Muscle layer of colon (tissue), 2 donors: ENCODE data around the gene ABCC3.
A peak's percentile ranks its signal among the peaks of the same experiment; 100 is the strongest.

Experiments used
- H3K27ac ChIP-seq: one replicate; pipeline ENCODE4 v1.7.0; 2013; ENCODE audit warnings: low read depth, mild to moderate bottlenecking, low read length, moderate library complexity
- H3K27me3 ChIP-seq, 2 donors: one replicate each; pipeline ENCODE4 v1.7.0; 2013; ENCODE audit warnings: low read length in 2 of 2, mild to moderate bottlenecking in 2 of 2; ENCODE audit not compliant: insufficient read depth in 2 of 2, control insufficient read depth in 1 of 2
- H3K36me3 ChIP-seq: one replicate; pipeline ENCODE4 v1.7.0; 2013; ENCODE audit warnings: mild to moderate bottlenecking, low read length; ENCODE audit not compliant: insufficient read depth
- H3K4me1 ChIP-seq: one replicate; pipeline ENCODE4 v1.7.0; 2013; ENCODE audit warnings: mild to moderate bottlenecking, low read length; ENCODE audit not compliant: insufficient read depth
- H3K4me3 ChIP-seq, 2 donors: one replicate each; pipeline ENCODE4 v1.7.0; 2013; ENCODE audit warnings: low read length in 2 of 2, low read depth in 1 of 2, mild to moderate bottlenecking in 1 of 2, moderate library complexity in 1 of 2
- H3K9ac ChIP-seq: one replicate; pipeline ENCODE4 v1.7.0; 2013; ENCODE audit warnings: low read length
- H3K9me3 ChIP-seq: one replicate; pipeline ENCODE4 v1.7.0; 2013; ENCODE audit warnings: mild to moderate bottlenecking, low read length
- donor health status: abdominal sarcoma.
- donor health status: Adenocarcinoma of cecum.

The ABCC3 gene

GRCh38 chr17:50634224-50634914 is at the start of gene ABCC3:
TSS of gene ABCC3 (plus strand) at chr17:50634881. CDS start at chr17:50634937, 56 bp downstream.
- Histone ChIP-seq H3K27me3 (peaks cover 18 to 32% of the 10 kb centered on the region in 2 donors), H3K4me1 (peaks cover 22% of the 10 kb centered on the region), H3K9ac (no peak within 1 kb of the TSS), H3K9me3 (no peaks in the 10 kb centered on the region), H3K27ac (no peak within 1 kb of the TSS), H3K36me3 (no peaks in the 10 kb centered on the region), H3K4me3 (peak within 1 kb of the TSS; percentile 16 to 26)

GRCh38 chr17:50585346-50585745 is 49.3 kb upstream of the ABCC3 start:
- H3K27ac ChIP-seq: no peak overlapping the region
- H3K9me3 ChIP-seq: no peaks in the 10 kb centered on the region
- no peak overlapping the region for H3K4me3 ChIP-seq
- no peaks in the 10 kb centered on the region for H3K36me3 ChIP-seq
- H3K4me1 ChIP-seq: peaks cover 15% of the 10 kb centered on the region
- H3K9ac ChIP-seq: no peak overlapping the region
- H3K27me3 ChIP-seq: no peaks in the 10 kb centered on the region

GRCh38 chr17:50585891-50586290 is 48.8 kb upstream of the ABCC3 start:
- H3K36me3 ChIP-seq: no peaks in the 10 kb centered on the region

GRCh38 chr17:50586421-50587247 is 48.0 kb upstream of the ABCC3 start:
- no peaks in the 10 kb centered on the region for H3K36me3 ChIP-seq
- no peak overlapping the region for H3K9ac ChIP-seq
- no peak overlapping the region for H3K4me3 ChIP-seq
- no peaks in the 10 kb centered on the region for H3K27me3 ChIP-seq
- no peaks in the 10 kb centered on the region for H3K9me3 ChIP-seq
- H3K4me1 ChIP-seq: peaks cover 15% of the 10 kb centered on the region
- no peak overlapping the region for H3K27ac ChIP-seq

More at GRCh38 chr17:50585891-50586290, 48.8 kb upstream of the ABCC3 start:
- Histone ChIP-seq H3K4me1 (peaks cover 15% of the 10 kb centered on the region), H3K9ac (no peak overlapping the region), H3K9me3 (no peaks in the 10 kb centered on the region), H3K27ac (no peak overlapping the region), H3K27me3 (no peaks in the 10 kb centered on the region), H3K4me3 (no peak overlapping the region)

GRCh38 chr17:50587571-50587970 is 47.1 kb upstream of the ABCC3 start:
- no peak overlapping the region for H3K9ac ChIP-seq
- H3K9me3 ChIP-seq: no peaks in the 10 kb centered on the region
- H3K36me3 ChIP-seq: no peaks in the 10 kb centered on the region
- no peak overlapping the region for H3K27ac ChIP-seq
- H3K4me1 ChIP-seq: peaks cover 15% of the 10 kb centered on the region
- no peak overlapping the region for H3K4me3 ChIP-seq
- no peaks in the 10 kb centered on the region for H3K27me3 ChIP-seq

- H3K4me1 ChIP-seq: peaks cover 15% of the 10 kb centered on the region
- H3K4me3 ChIP-seq: no peak overlapping the region
- H3K9ac ChIP-seq: no peak overlapping the region
- no peak overlapping the region for H3K27ac ChIP-seq
- no peaks in the 10 kb centered on the region for H3K9me3 ChIP-seq
- no peaks in the 10 kb centered on the region for H3K27me3 ChIP-seq
- no peaks in the 10 kb centered on the region for H3K36me3 ChIP-seq
These were observed 46.2 kb upstream of the ABCC3 start for GRCh38 chr17:50588391-50589049.

- no peaks in the 10 kb centered on the region for H3K27me3 ChIP-seq
- H3K36me3 ChIP-seq: no peaks in the 10 kb centered on the region
- no peak overlapping the region for H3K4me3 ChIP-seq
- no peak overlapping the region for H3K27ac ChIP-seq
- no peaks in the 10 kb centered on the region for H3K9me3 ChIP-seq
- peaks cover 15% of the 10 kb centered on the region for H3K4me1 ChIP-seq
- H3K9ac ChIP-seq: no peak overlapping the region
These were observed 45.5 kb upstream of the ABCC3 start for GRCh38 chr17:50589095-50589705.

GRCh38 chr17:50590946-50591737 is 43.5 kb upstream of the ABCC3 start:
- Histone ChIP-seq H3K9me3 (no peaks in the 10 kb centered on the region), H3K9ac (no peak overlapping the region), H3K4me3 (no peak overlapping the region), H3K27me3 (no peaks in the 10 kb centered on the region), H3K4me1 (peaks cover 15% of the 10 kb centered on the region), H3K27ac (no peak overlapping the region), H3K36me3 (no peaks in the 10 kb centered on the region)

GRCh38 chr17:50593321-50593720 is 41.4 kb upstream of the ABCC3 start:
- Histone ChIP-seq H3K27me3 (no peaks in the 10 kb centered on the region), H3K27ac (no peak overlapping the region), H3K4me1 (peaks cover 14% of the 10 kb centered on the region), H3K9ac (no peak overlapping the region), H3K36me3 (no peaks in the 10 kb centered on the region), H3K9me3 (no peaks in the 10 kb centered on the region), H3K4me3 (no peak overlapping the region)

GRCh38 chr17:50594128-50594823 is 40.4 kb upstream of the ABCC3 start:
- Histone ChIP-seq H3K27ac (no peak overlapping the region), H3K9ac (no peak overlapping the region), H3K9me3 (no peaks in the 10 kb centered on the region), H3K4me1 (peaks cover 5% of the 10 kb centered on the region), H3K36me3 (no peaks in the 10 kb centered on the region), H3K27me3 (no peaks in the 10 kb centered on the region), H3K4me3 (no peak overlapping the region)
